ENCODE results near the gene HAX1. TPM values are rescaled to one million over a fixed set of nuclear protein-coding genes. Genes with fewer than 3 reads are reported as not detected.
A peak's percentile ranks its signal among the peaks of the same experiment; 100 is the strongest.

The HAX1 gene
- total RNA-seq, 1 donor from 2014 or later = 79.1 TPM

DNA sequence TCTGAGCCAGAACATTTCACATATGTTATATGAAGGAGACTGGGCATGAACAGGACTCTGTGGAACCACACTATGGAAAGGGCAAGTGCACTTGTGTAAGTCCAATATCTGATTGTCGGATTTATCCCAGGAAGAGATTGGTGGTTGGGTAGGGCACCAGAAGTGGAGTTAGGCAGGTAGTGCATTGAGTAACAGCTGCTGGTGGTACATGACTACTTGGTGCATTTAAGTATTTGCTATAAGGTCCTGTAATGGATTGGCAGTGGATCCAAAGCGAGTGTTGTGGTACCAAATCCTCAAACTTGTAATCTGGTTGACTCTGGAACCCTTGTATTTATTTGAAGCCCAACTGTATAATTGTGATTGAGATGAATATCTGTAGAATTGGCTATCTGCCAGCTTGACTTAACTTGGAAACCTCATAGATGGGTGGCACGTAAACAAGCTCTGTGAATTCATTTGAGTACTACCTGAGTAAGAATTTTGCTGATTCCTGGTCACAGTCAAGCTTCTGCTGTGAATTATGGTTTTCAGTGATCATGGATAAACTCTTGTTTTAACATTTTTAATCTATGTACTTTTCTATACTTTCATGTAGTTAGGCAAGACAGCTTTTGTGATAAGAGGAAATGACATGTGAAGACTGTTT lies 30.6 kb upstream of the HAX1 start:
- no peaks in the 10 kb centered on the region for H3K36me3 Mint-ChIP-seq (ENCODE audit: unreplicated experiment)
- H3K4me1 Mint-ChIP-seq (ENCODE audit: low read depth, unreplicated experiment) = no peaks in the 10 kb centered on the region
- DNase-seq = no peak
- no peak overlapping the region for H3K4me3 Mint-ChIP-seq (ENCODE audit: unreplicated experiment)
- no peak overlapping the region for H3K27ac Mint-ChIP-seq (ENCODE audit: unreplicated experiment)
- TF ChIP-seq, protein P1, sequence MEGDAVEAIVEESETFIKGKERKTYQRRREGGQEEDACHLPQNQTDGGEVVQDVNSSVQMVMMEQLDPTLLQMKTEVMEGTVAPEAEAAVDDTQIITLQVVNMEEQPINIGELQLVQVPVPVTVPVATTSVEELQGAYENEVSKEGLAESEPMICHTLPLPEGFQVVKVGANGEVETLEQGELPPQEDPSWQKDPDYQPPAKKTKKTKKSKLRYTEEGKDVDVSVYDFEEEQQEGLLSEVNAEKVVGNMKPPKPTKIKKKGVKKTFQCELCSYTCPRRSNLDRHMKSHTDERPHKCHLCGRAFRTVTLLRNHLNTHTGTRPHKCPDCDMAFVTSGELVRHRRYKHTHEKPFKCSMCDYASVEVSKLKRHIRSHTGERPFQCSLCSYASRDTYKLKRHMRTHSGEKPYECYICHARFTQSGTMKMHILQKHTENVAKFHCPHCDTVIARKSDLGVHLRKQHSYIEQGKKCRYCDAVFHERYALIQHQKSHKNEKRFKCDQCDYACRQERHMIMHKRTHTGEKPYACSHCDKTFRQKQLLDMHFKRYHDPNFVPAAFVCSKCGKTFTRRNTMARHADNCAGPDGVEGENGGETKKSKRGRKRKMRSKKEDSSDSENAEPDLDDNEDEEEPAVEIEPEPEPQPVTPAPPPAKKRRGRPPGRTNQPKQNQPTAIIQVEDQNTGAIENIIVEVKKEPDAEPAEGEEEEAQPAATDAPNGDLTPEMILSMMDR (IDR thresholded peaks at IDR 0.05; ENCODE audit: partially characterized antibody, unreplicated experiment) = no peak
- H3K9me3 Mint-ChIP-seq (ENCODE audit: unreplicated experiment) = no peaks in the 10 kb centered on the region
- no peaks in the 10 kb centered on the region for H3K27me3 Mint-ChIP-seq (ENCODE audit: unreplicated experiment)

GRCh38 chr1:154253671-154254070 lies 18.8 kb upstream of the HAX1 start:
- Mint-ChIP-seq H3K27me3 (ENCODE audit: unreplicated experiment) (peaks cover 2% of the 10 kb centered on the region), H3K4me3 (ENCODE audit: unreplicated experiment) (no peak overlapping the region), H3K36me3 (ENCODE audit: unreplicated experiment) (peaks cover 8% of the 10 kb centered on the region), H3K4me1 (ENCODE audit: low read depth, unreplicated experiment) (no peaks in the 10 kb centered on the region), H3K27ac (ENCODE audit: unreplicated experiment) (peak overlapping the region; percentile 39), H3K9me3 (ENCODE audit: unreplicated experiment) (peaks cover 2% of the 10 kb centered on the region)
- no peak for DNase-seq
- TF ChIP-seq, protein P1 (IDR thresholded peaks at IDR 0.05; ENCODE audit: partially characterized antibody, unreplicated experiment) = no peak

- DNase-seq = no peak
- Mint-ChIP-seq H3K4me3 (ENCODE audit: unreplicated experiment) (no peak overlapping the region), H3K4me1 (ENCODE audit: low read depth, unreplicated experiment) (no peaks in the 10 kb centered on the region), H3K36me3 (ENCODE audit: unreplicated experiment) (peaks cover 8% of the 10 kb centered on the region), H3K27ac (ENCODE audit: unreplicated experiment) (peak overlapping the region; percentile 48), H3K27me3 (ENCODE audit: unreplicated experiment) (peaks cover 2% of the 10 kb centered on the region), H3K9me3 (ENCODE audit: unreplicated experiment) (peaks cover 2% of the 10 kb centered on the region)
- TF ChIP-seq, protein P1 (IDR thresholded peaks at IDR 0.05; ENCODE audit: partially characterized antibody, unreplicated experiment) = no peak
Observed at GRCh38 chr1:154256686-154257085, 15.7 kb upstream of the HAX1 start.

- no peak for DNase-seq
- TF ChIP-seq, protein P1 (IDR thresholded peaks at IDR 0.05; ENCODE audit: partially characterized antibody, unreplicated experiment) = no peak
- Mint-ChIP-seq H3K4me3 (ENCODE audit: unreplicated experiment) (no peak overlapping the region), H3K27ac (ENCODE audit: unreplicated experiment) (no peak overlapping the region), H3K27me3 (ENCODE audit: unreplicated experiment) (peaks cover 2% of the 10 kb centered on the region), H3K9me3 (ENCODE audit: unreplicated experiment) (peaks cover 2% of the 10 kb centered on the region), H3K36me3 (ENCODE audit: unreplicated experiment) (peaks cover 8% of the 10 kb centered on the region), H3K4me1 (ENCODE audit: low read depth, unreplicated experiment) (no peaks in the 10 kb centered on the region)
Observed at GRCh38 chr1:154258784-154259183, 13.6 kb upstream of the HAX1 start.

- TF ChIP-seq, protein P1 (IDR thresholded peaks at IDR 0.05; ENCODE audit: partially characterized antibody, unreplicated experiment) = no peak
- no peaks in the 10 kb centered on the region for H3K9me3 Mint-ChIP-seq (ENCODE audit: unreplicated experiment)
- H3K36me3 Mint-ChIP-seq (ENCODE audit: unreplicated experiment) = peaks cover 5% of the 10 kb centered on the region
- H3K4me3 Mint-ChIP-seq (ENCODE audit: unreplicated experiment) = no peak overlapping the region
- no peaks in the 10 kb centered on the region for H3K4me1 Mint-ChIP-seq (ENCODE audit: low read depth, unreplicated experiment)
- DNase-seq = no peak
- no peak overlapping the region for H3K27ac Mint-ChIP-seq (ENCODE audit: unreplicated experiment)
- H3K27me3 Mint-ChIP-seq (ENCODE audit: unreplicated experiment) = peaks cover 2% of the 10 kb centered on the region
Observed at GRCh38 chr1:154260127-154260526, 12.3 kb upstream of the HAX1 start.
